Activated B cell treated with CpG ODN at 0.5 μM for 24 hours (primary cell): ENCODE measurements around the gene GALNT2. TPM values are rescaled to one million over a fixed set of nuclear protein-coding genes. Genes with fewer than 3 reads are reported as not detected.
A peak's percentile ranks its signal among the peaks of the same experiment; 100 is the strongest.

ENCODE experiments used
- ATAC-seq: fragments of 200-7000 bp; cut with Tn5 transposase; one replicate; pipeline ENCODE4 v1.10.0; 2021; ENCODE audit warnings: low read depth, mild to moderate bottlenecking, moderate library complexity
- CTCF ChIA-PET: fragments of 350-600 bp; sonication (Branson Sonifier 250); formaldehyde crosslinking; loops from one replicate; lab custom pipeline; 2021; ENCODE audit warnings: antibody characterized with exemption; lab: Charles Lee
- POLR2A ChIA-PET: fragments of 350-600 bp; sonication (Branson Sonifier 250); formaldehyde crosslinking; loops from one replicate; lab custom pipeline; 2021; ENCODE audit warnings: antibody characterized with exemption; lab: Charles Lee
- DNase-seq: peaks from one replicate; pipeline ENCODE4 v3.0.0; 2022
- H3K27ac Mint-ChIP-seq: one replicate; pipeline ENCODE4 v1.8.0; 2020; ENCODE audit warnings: mixed read lengths
- H3K27me3 Mint-ChIP-seq: one replicate; pipeline ENCODE4 v1.8.0; 2021; ENCODE audit warnings: mixed read lengths
- H3K36me3 Mint-ChIP-seq: one replicate; pipeline ENCODE4 v1.8.0; 2021; ENCODE audit warnings: low read depth, mixed read lengths
- H3K4me1 Mint-ChIP-seq: one replicate; pipeline ENCODE4 v1.8.0; 2021; ENCODE audit warnings: mixed read lengths
- H3K4me3 Mint-ChIP-seq: one replicate; pipeline ENCODE4 v1.8.0; 2020; ENCODE audit warnings: mild to moderate bottlenecking, mixed read lengths
- H3K9me3 Mint-ChIP-seq: one replicate; pipeline ENCODE4 v1.8.0; 2020; ENCODE audit warnings: mixed read lengths
- intact Hi-C: fragments of 100-400 bp; cut with micrococcal nuclease; formaldehyde crosslinking; loops from one replicate; pipeline ENCODE4 v1.15.1; 2024
- total RNA-seq: library from RNA; stranded (reverse); gene quantifications from 2 replicates; pipeline ENCODE4 v1.2.3, GENCODE V29; 2022
- TF ChIP-seq, protein P1 (sequence below): fragments of 200-600 bp; IDR thresholded peaks from one replicate; pipeline ENCODE4 v1.8.0; 2022; ENCODE audit warnings: antibody characterized with exemption, mild to moderate bottlenecking

GALNT2 gene
- total RNA-seq, 1 donor from 2014 or later: 108 TPM

GRCh38 chr1:230205719-230206198 is 138.7 kb downstream of the GALNT2 start:
- peaks cover 40% of the 10 kb centered on the region for H3K4me1 Mint-ChIP-seq
- no peaks in the 10 kb centered on the region for H3K9me3 Mint-ChIP-seq
- ATAC-seq (no peak), DNase-seq (no peak)
- POLR2A ChIA-PET: interaction anchor here (0.6 kb wide), 1 partner anchor 68 kb away, joined by 15 read pairs; no protein-coding TSS in a partner anchor
- no peak overlapping the region for H3K27ac Mint-ChIP-seq
- TF ChIP-seq, protein P1, sequence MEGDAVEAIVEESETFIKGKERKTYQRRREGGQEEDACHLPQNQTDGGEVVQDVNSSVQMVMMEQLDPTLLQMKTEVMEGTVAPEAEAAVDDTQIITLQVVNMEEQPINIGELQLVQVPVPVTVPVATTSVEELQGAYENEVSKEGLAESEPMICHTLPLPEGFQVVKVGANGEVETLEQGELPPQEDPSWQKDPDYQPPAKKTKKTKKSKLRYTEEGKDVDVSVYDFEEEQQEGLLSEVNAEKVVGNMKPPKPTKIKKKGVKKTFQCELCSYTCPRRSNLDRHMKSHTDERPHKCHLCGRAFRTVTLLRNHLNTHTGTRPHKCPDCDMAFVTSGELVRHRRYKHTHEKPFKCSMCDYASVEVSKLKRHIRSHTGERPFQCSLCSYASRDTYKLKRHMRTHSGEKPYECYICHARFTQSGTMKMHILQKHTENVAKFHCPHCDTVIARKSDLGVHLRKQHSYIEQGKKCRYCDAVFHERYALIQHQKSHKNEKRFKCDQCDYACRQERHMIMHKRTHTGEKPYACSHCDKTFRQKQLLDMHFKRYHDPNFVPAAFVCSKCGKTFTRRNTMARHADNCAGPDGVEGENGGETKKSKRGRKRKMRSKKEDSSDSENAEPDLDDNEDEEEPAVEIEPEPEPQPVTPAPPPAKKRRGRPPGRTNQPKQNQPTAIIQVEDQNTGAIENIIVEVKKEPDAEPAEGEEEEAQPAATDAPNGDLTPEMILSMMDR: no peak
- CTCF ChIA-PET: interaction anchor here (1.0 kb wide), 1 partner anchor 545 kb away, joined by 3 read pairs; no protein-coding TSS in a partner anchor
- intact Hi-C loops: no loop called here
- peaks cover 74% of the 10 kb centered on the region for H3K36me3 Mint-ChIP-seq
- no peaks in the 10 kb centered on the region for H3K27me3 Mint-ChIP-seq
- no peak overlapping the region for H3K4me3 Mint-ChIP-seq

GRCh38 chr1:230206207-230206606 is 139.2 kb downstream of the GALNT2 start:
- H3K27ac Mint-ChIP-seq: no peak overlapping the region
- TF ChIP-seq, protein P1: no peak
- CTCF ChIA-PET: no interaction called here
- intact Hi-C loops: no loop called here
- ATAC-seq (no peak), DNase-seq (no peak)
- H3K9me3 Mint-ChIP-seq: no peaks in the 10 kb centered on the region
- H3K27me3 Mint-ChIP-seq: no peaks in the 10 kb centered on the region
- peaks cover 45% of the 10 kb centered on the region for H3K4me1 Mint-ChIP-seq
- H3K36me3 Mint-ChIP-seq: peaks cover 71% of the 10 kb centered on the region
- POLR2A ChIA-PET: no interaction called here
- H3K4me3 Mint-ChIP-seq: no peak overlapping the region

DNA sequence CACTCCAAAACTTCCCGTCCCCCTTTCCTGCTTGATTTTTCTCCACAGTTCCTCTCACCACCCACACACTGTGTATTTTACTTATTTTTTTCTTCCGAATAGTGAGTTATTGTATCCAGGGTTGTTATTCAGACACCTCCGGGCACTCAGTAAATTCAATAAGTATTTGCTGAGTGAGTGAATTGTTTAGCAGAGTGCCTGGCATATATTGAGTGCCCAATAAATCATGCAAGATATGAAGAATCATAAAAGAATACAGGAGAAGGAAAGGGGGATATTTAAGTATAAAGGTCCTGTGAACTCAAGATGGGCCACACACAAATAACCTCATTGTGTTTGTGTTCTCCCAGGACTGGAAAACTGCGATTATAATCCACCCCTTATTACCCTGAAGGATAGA is 139.9 kb downstream of the GALNT2 start:
- Mint-ChIP-seq H3K27me3 (no peaks in the 10 kb centered on the region), H3K4me1 (peaks cover 53% of the 10 kb centered on the region), H3K27ac (no peak overlapping the region), H3K4me3 (no peak overlapping the region), H3K36me3 (peaks cover 68% of the 10 kb centered on the region), H3K9me3 (no peaks in the 10 kb centered on the region)
- DNase-seq (no peak), ATAC-seq (no peak)
- TF ChIP-seq, protein P1: no peak
- POLR2A ChIA-PET: no interaction called here
- CTCF ChIA-PET: no interaction called here
- intact Hi-C loops: no loop called here

DNA sequence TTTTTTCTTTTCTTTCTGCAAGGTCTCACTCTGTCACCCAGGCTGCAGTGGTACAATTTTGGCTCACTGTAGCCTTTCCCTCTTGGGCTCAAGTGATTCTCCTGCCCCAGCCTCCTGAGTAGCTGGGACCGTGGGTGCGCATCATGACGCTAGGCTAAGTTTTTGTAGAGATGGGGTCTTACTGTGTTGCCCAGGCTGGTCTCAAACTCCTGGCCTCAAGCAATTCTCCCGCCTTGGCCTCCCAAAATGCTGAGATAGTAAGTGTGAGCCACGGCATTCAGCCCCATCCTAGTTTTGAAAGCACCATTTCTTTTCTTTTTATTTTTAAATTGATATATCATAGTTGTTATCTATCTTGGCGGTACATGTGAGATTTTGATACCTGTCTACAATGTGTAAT is 140.6 kb downstream of the GALNT2 start:
- H3K27ac Mint-ChIP-seq: peak overlapping the region; percentile 71
- H3K9me3 Mint-ChIP-seq: no peaks in the 10 kb centered on the region
- H3K27me3 Mint-ChIP-seq: no peaks in the 10 kb centered on the region
- H3K4me3 Mint-ChIP-seq: no peak overlapping the region
- TF ChIP-seq, protein P1: no peak
- CTCF ChIA-PET: no interaction called here
- DNase-seq (no peak), ATAC-seq (no peak)
- H3K36me3 Mint-ChIP-seq: peaks cover 62% of the 10 kb centered on the region
- POLR2A ChIA-PET: interaction anchor here (0.6 kb wide), 1 partner anchor 34 kb away, joined by 3 read pairs; no protein-coding TSS in a partner anchor
- intact Hi-C loops: no loop called here
- peaks cover 59% of the 10 kb centered on the region for H3K4me1 Mint-ChIP-seq

- no peaks in the 10 kb centered on the region for H3K9me3 Mint-ChIP-seq
- TF ChIP-seq, protein P1: no peak
- no peaks in the 10 kb centered on the region for H3K27me3 Mint-ChIP-seq
- H3K4me1 Mint-ChIP-seq: peaks cover 70% of the 10 kb centered on the region
- peaks cover 53% of the 10 kb centered on the region for H3K36me3 Mint-ChIP-seq
- peak; percentile 53 for ATAC-seq
- DNase-seq: no peak
- H3K4me3 Mint-ChIP-seq: peak overlapping the region; percentile 21
- peak overlapping the region; percentile 71 for H3K27ac Mint-ChIP-seq
- intact Hi-C loops: no loop called here
- CTCF ChIA-PET: interaction anchor here (1.1 kb wide), 1 partner anchor 494 kb away, joined by 3 read pairs; no protein-coding TSS in a partner anchor
- POLR2A ChIA-PET: interaction anchor here (1.2 kb wide), 1 partner anchor 26 kb away, joined by 3 read pairs; no protein-coding TSS in a partner anchor
These were observed 141.7 kb downstream of the GALNT2 start for GRCh38 chr1:230208619-230209261.
